Measurements from ENCODE around the gene PRKCE. TPM values are rescaled to one million over a fixed set of nuclear protein-coding genes. Genes with fewer than 3 reads are reported as not detected.

PRKCE gene
- total RNA-seq, 1 experiment from 2014 or later, result 14.8 TPM

GRCh38 chr2:45736757-45737704 is 85.6 kb downstream of the PRKCE start:
- no TSS peak for BruUV-seq (replicated peaks)
- Histone ChIP-seq H3K9me2 (ENCODE audit: insufficient read depth) (no peaks in the 10 kb centered on the region), H4K20me1 (ENCODE audit: insufficient read depth) (no peaks in the 10 kb centered on the region; the same call in 1 of the 2 replicates), H3K27me3 (ENCODE audit: insufficient read depth, low read length) (no peaks in the 10 kb centered on the region), H3K27ac (ENCODE audit: low read depth, low read length) (no peak overlapping the region), H3K9me3 (ENCODE audit: control insufficient read depth in 1 of 2, insufficient read depth in 1 of 2, low read depth in 1 of 2, low read length in 2 of 2) (no peaks in the 10 kb centered on the region), H3K9ac (ENCODE audit: low read length) (no peak overlapping the region), H3K79me2 (ENCODE audit: insufficient read depth, low read length) (peaks cover 7% of the 10 kb centered on the region), H3K4me3 (replicated peaks in 1 of 2; ENCODE audit: low read depth in 1 of 2, low read length in 2 of 2) (no peak overlapping the region), H2AFZ (ENCODE audit: low read depth, low read length, poor library complexity, severe bottlenecking) (no peak overlapping the region), H3K4me1 (ENCODE audit: control insufficient read depth in 1 of 2, insufficient read depth in 2 of 2, low read length in 2 of 2) (no peaks in the 10 kb centered on the region), H3K36me3 (ENCODE audit: control insufficient read depth in 1 of 2, insufficient read depth in 2 of 2, low read length in 2 of 2) (no peaks in the 10 kb centered on the region), H3K4me2 (ENCODE audit: low read length) (no peak overlapping the region)
- ChIA-PET RAD21 (ENCODE audit: low non-redundant PET in 1 of 2, low total read pairs in 2 of 2, uncharacterized antibody in 2 of 2, unreplicated experiment in 2 of 2) (no interaction called here), POLR2A (no interaction called here), CTCF (no interaction called here)
- ATAC-seq (no peak), DNase-seq (ENCODE audit: low read depth, low spot score) (no peak)
- intact Hi-C loops (cut with micrococcal nuclease), result no loop called here
- TF ChIP-seq EZH2 (IDR thresholded peaks at IDR 0.05) (no peak), JUND (IDR thresholded peaks at IDR 0.05) (no peak), EGR1 (IDR thresholded peaks at IDR 0.05; ENCODE audit: low read depth) (no peak), TCF7L2 (IDR thresholded peaks at IDR 0.05; ENCODE audit: borderline replicate concordance, extremely low read depth, insufficient read depth, insufficient read length) (no peak), SIN3A (IDR thresholded peaks at IDR 0.05; ENCODE audit: low read depth) (no peak), MAX (IDR thresholded peaks at IDR 0.05) (no peak), ATF3 (IDR thresholded peaks at IDR 0.05) (no peak), CEBPB (IDR thresholded peaks at IDR 0.05; ENCODE audit: low read depth) (no peak), ELF1 (IDR thresholded peaks at IDR 0.05; ENCODE audit: borderline replicate concordance, low read depth) (no peak)
